Adipocyte (in vitro differentiated cells): ENCODE measurements around the gene PCSK2.

ENCODE experiments used
- DNase-seq: peaks from one replicate; pipeline ENCODE4 v3.0.0-alpha.2; 2015; ENCODE audit warnings: low read depth
- H3K27me3 ChIP-seq: replicated peaks from 2 replicates; pipeline ENCODE4 v1.7.0; 2013; ENCODE audit warnings: mild to moderate bottlenecking, low read length, moderate library complexity; ENCODE audit not compliant: control insufficient read depth, insufficient read depth
- H3K36me3 ChIP-seq: 2 replicates; pipeline ENCODE4 v1.7.0; 2013; ENCODE audit warnings: low read length, mild to moderate bottlenecking, moderate library complexity; ENCODE audit not compliant: control insufficient read depth, insufficient read depth, severe bottlenecking
- H3K4me1 ChIP-seq: 2 replicates; pipeline ENCODE4 v1.7.0; 2013; ENCODE audit warnings: mild to moderate bottlenecking, low read length, moderate library complexity; ENCODE audit not compliant: control insufficient read depth, insufficient read depth
- H3K4me3 ChIP-seq: 2 replicates; pipeline ENCODE4 v1.7.0; 2013; ENCODE audit warnings: mild to moderate bottlenecking, low read length, moderate library complexity
- H3K9ac ChIP-seq: 2 replicates; pipeline ENCODE4 v1.7.0; 2013; ENCODE audit warnings: mild to moderate bottlenecking, low read length, moderate library complexity
- H3K9me3 ChIP-seq: 2 replicates; pipeline ENCODE4 v1.7.0; 2013; ENCODE audit warnings: mild to moderate bottlenecking, low read length, moderate library complexity; ENCODE audit not compliant: control insufficient read depth

The PCSK2 gene

GRCh38 chr20:17374086-17374485 is 147.2 kb downstream of the PCSK2 start:
- H3K4me1 ChIP-seq = no peaks in the 10 kb centered on the region

GRCh38 chr20:17376031-17376430 is 149.2 kb downstream of the PCSK2 start:
- H3K4me3 ChIP-seq = no peak overlapping the region
- no peaks in the 10 kb centered on the region for H3K4me1 ChIP-seq
- no peak for DNase-seq

More at GRCh38 chr20:17374086-17374485, 147.2 kb downstream of the PCSK2 start:
- Histone ChIP-seq H3K27me3 (peaks cover 23% of the 10 kb centered on the region), H3K9ac (no peak overlapping the region), H3K4me3 (no peak overlapping the region), H3K9me3 (no peaks in the 10 kb centered on the region), H3K36me3 (no peaks in the 10 kb centered on the region)
- no peak for DNase-seq

DNA sequence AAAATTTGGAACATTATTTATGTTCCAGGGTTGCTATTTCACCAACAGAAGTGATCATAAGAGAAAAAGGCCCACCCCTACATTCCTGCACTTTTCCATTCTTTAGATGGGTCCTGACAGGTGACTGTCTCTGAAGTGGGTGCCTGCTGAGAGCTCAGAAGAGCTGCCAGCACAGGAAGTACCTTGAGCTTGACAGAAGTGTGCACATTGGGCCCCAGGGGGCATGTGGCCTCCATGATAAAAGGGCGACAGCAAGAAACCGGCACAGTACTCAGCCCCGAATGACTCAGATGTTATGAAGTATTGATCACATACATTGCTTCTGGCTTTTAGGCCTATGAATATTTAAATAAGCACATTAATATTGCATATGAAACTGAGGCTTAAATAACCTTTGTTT is 150.4 kb downstream of the PCSK2 start:
- Histone ChIP-seq H3K9ac (no peak overlapping the region), H3K4me3 (no peak overlapping the region)

More at GRCh38 chr20:17376031-17376430, 149.2 kb downstream of the PCSK2 start:
- peaks cover 14% of the 10 kb centered on the region for H3K27me3 ChIP-seq
- H3K36me3 ChIP-seq = no peaks in the 10 kb centered on the region
- H3K9ac ChIP-seq = no peak overlapping the region
- H3K9me3 ChIP-seq = no peaks in the 10 kb centered on the region

DNA sequence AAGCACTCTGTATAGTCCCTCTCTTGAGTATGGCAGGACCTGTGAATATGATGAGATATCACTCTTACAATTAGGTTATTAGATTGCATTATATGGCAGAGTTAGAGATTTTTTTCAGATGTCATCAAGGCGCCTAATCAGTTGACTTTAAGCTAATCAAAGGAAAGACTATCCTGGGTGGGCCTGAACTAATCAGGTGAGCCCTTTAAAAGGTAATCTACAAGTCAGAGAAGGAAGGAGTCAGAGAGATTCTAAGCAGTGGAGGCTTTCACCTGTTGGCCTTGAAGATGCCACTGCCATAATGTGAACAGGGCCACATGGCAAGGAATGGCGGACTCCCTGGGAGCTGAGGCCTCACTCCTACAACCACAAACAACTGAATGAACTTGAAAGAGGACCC is 152.8 kb downstream of the PCSK2 start:
- no peak for DNase-seq
- H3K36me3 ChIP-seq = no peaks in the 10 kb centered on the region
- no peak overlapping the region for H3K4me3 ChIP-seq
- no peak overlapping the region for H3K9ac ChIP-seq
- H3K27me3 ChIP-seq = peaks cover under 1% of the 10 kb centered on the region
- no peaks in the 10 kb centered on the region for H3K4me1 ChIP-seq
- no peaks in the 10 kb centered on the region for H3K9me3 ChIP-seq

More for the DNA sequence above, 150.4 kb downstream of the PCSK2 start:
- Histone ChIP-seq H3K27me3 (peaks cover 14% of the 10 kb centered on the region), H3K9me3 (no peaks in the 10 kb centered on the region), H3K4me1 (no peaks in the 10 kb centered on the region), H3K36me3 (no peaks in the 10 kb centered on the region)
- no peak for DNase-seq

DNA sequence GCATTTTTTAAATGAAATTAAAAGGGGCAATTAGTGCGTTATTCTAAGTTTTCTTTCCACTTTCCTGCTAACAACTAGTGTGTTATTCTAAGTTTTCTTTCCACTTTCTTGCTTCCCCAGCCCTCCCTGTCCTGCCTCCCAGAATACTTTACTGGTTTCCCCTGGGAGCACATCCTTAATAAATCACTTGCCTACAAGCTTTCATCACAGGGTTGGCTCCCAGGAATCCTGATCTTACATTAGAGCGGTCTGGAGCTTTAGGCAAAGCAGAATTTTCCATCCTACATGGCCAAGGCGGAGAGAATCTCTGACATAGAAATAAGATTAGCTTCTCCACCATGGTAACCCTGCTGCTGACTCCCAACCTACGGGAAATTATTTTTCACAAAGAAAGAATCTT is 154.0 kb downstream of the PCSK2 start:
- Histone ChIP-seq H3K27me3 (no peaks in the 10 kb centered on the region), H3K9ac (no peak overlapping the region), H3K36me3 (no peaks in the 10 kb centered on the region), H3K4me3 (no peak overlapping the region), H3K9me3 (no peaks in the 10 kb centered on the region), H3K4me1 (no peaks in the 10 kb centered on the region)
- no peak for DNase-seq

- Histone ChIP-seq H3K4me1 (no peaks in the 10 kb centered on the region), H3K9ac (no peak overlapping the region), H3K36me3 (no peaks in the 10 kb centered on the region), H3K4me3 (no peak overlapping the region), H3K9me3 (no peaks in the 10 kb centered on the region), H3K27me3 (peaks cover 1% of the 10 kb centered on the region)
- no peak for DNase-seq
These were observed 154.9 kb downstream of the PCSK2 start for GRCh38 chr20:17381724-17382123.

GRCh38 chr20:17385798-17386197 is 159.0 kb downstream of the PCSK2 start:
- Histone ChIP-seq H3K4me1 (no peaks in the 10 kb centered on the region), H3K27me3 (peaks cover 16% of the 10 kb centered on the region), H3K9me3 (no peaks in the 10 kb centered on the region), H3K36me3 (no peaks in the 10 kb centered on the region), H3K9ac (no peak overlapping the region), H3K4me3 (no peak overlapping the region)
- no peak for DNase-seq

GRCh38 chr20:17390655-17391054 is 163.8 kb downstream of the PCSK2 start:
- Histone ChIP-seq H3K9me3 (no peaks in the 10 kb centered on the region), H3K9ac (no peak overlapping the region), H3K27me3 (peaks cover 20% of the 10 kb centered on the region), H3K4me3 (no peak overlapping the region), H3K4me1 (no peaks in the 10 kb centered on the region), H3K36me3 (no peaks in the 10 kb centered on the region)
- no peak for DNase-seq

GRCh38 chr20:17391127-17391771 is 164.4 kb downstream of the PCSK2 start:
- no peak for DNase-seq
- no peaks in the 10 kb centered on the region for H3K36me3 ChIP-seq

DNA sequence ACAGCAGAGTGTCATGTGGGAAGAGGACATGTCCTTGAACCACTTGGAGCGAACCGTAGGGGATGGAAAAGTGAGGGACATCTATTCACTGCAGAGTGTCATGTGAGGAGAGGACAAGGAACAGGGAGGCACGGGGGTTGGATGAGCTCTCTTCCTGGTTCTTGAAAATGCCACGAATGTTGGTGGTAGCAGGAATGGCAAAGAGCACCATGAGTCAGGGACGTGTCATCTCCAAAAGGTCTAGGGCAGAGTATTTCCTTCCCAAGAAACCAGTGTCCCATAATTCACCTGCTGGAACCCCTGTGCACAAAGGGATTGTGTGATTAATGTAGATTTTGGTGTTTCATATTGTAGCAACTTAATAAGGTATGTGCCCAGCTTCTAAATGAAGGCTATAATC is 167.6 kb downstream of the PCSK2 start:
- H3K9me3 ChIP-seq = no peaks in the 10 kb centered on the region
- peaks cover 8% of the 10 kb centered on the region for H3K27me3 ChIP-seq

More at GRCh38 chr20:17391127-17391771, 164.4 kb downstream of the PCSK2 start:
- Histone ChIP-seq H3K9ac (no peak overlapping the region), H3K4me1 (no peaks in the 10 kb centered on the region), H3K4me3 (no peak overlapping the region), H3K27me3 (peaks cover 20% of the 10 kb centered on the region), H3K9me3 (no peaks in the 10 kb centered on the region)

DNA sequence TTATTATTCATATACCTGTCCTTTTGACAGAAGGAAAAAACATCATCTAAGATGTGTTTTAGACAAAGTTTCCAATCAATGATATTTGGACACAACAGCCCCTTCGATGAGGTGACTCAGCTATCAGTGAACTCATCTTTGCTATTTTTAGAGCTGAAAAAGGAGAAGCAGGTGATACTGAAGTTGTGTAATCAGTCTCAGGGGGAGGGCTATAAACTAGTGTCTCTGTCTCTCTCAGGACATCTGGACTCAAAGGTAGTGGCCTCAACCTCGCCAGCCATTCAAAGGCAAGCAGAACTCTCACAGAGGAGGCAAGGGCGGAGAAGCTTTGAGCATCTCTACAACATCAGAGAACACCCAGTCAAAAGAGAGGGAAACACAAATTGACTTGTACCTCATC is 168.9 kb downstream of the PCSK2 start:
- Histone ChIP-seq H3K4me1 (no peaks in the 10 kb centered on the region), H3K9ac (no peak overlapping the region), H3K9me3 (no peaks in the 10 kb centered on the region), H3K4me3 (no peak overlapping the region), H3K27me3 (peaks cover 8% of the 10 kb centered on the region), H3K36me3 (no peaks in the 10 kb centered on the region)
- no peak for DNase-seq

More for the DNA sequence above, 167.6 kb downstream of the PCSK2 start:
- DNase-seq = no peak
- Histone ChIP-seq H3K9ac (no peak overlapping the region), H3K36me3 (no peaks in the 10 kb centered on the region), H3K4me3 (no peak overlapping the region), H3K4me1 (no peaks in the 10 kb centered on the region)
